Measurements from ENCODE around the gene USP1.

- TF ChIP-seq BRCA1 (IDR thresholded peaks at IDR 0.05; ENCODE audit: low read depth, low read length) (no peak), ZNF384 (IDR thresholded peaks at IDR 0.05; ENCODE audit: borderline replicate concordance, low read depth, low read length) (no peak), CTCF (IDR thresholded peaks at IDR 0.05 in 2 of 3, conservative IDR thresholded peaks at IDR 0.05 in 1 of 3; ENCODE audit: control insufficient read depth in 2 of 3, extremely low read depth in 1 of 3, insufficient read depth in 1 of 3, low read depth in 3 of 3, low read length in 3 of 3) (no peak), RAD21 (IDR thresholded peaks at IDR 0.05; ENCODE audit: insufficient read depth, low read depth, low read length) (no peak)
These were observed 16.6 kb upstream of the USP1 start for GRCh38 chr1:62420214-62420613.
